ENCODE results near the gene NACA. TPM values are rescaled to one million over a fixed set of nuclear protein-coding genes. Genes with fewer than 3 reads are reported as not detected.

NACA gene
- total RNA-seq, 2 experiments from 2014 or later: 1,279 to 1,321 TPM

GRCh38 chr12:56679883-56680575 lies 45.1 kb downstream of the NACA start:
- DNase-seq: no peak
- H3K4me1 Mint-ChIP-seq (ENCODE audit: low read depth): peaks cover 83% of the 10 kb centered on the region
- CTCF ChIA-PET: interaction anchor here (0.6 to 0.9 kb wide), 4 partner anchors 10 to 50 kb away, joined by 3 to 4 read pairs (median 3); partner anchors contain the start of gene BAZ2A
- intact Hi-C loops (cut with micrococcal nuclease): loop anchor here (10.0 kb wide), 1 partner anchor 1165 kb away; the partner anchor contains the start of gene CTDSP2
- peaks cover 47% of the 10 kb centered on the region for H3K36me3 Mint-ChIP-seq (ENCODE audit: low read depth)
- H3K9me3 Mint-ChIP-seq: peaks cover 1% of the 10 kb centered on the region
- H3K27ac Mint-ChIP-seq: peak overlapping the region; percentile 58
- H3K27me3 Mint-ChIP-seq (ENCODE audit: low read depth): no peaks in the 10 kb centered on the region
- H3K4me3 Mint-ChIP-seq: no peak overlapping the region

GRCh38 chr12:56678852-56679251 lies 46.2 kb downstream of the NACA start:
- no peak overlapping the region for H3K4me3 Mint-ChIP-seq
- intact Hi-C loops (cut with micrococcal nuclease): no loop called here
- H3K4me1 Mint-ChIP-seq (ENCODE audit: low read depth): peaks cover 77% of the 10 kb centered on the region
- H3K36me3 Mint-ChIP-seq (ENCODE audit: low read depth): peaks cover 40% of the 10 kb centered on the region
- peaks cover under 1% of the 10 kb centered on the region for H3K9me3 Mint-ChIP-seq
- CTCF ChIA-PET: interaction anchor here (1.0 kb wide), 1 partner anchor 78 kb away, joined by 4 read pairs; no protein-coding TSS in a partner anchor
- H3K27me3 Mint-ChIP-seq (ENCODE audit: low read depth): no peaks in the 10 kb centered on the region
- peak overlapping the region; percentile 38 for H3K27ac Mint-ChIP-seq
- no peak for DNase-seq

GRCh38 chr12:56677680-56678079 lies 47.4 kb downstream of the NACA start:
- Mint-ChIP-seq H3K4me1 (ENCODE audit: low read depth) (peaks cover 78% of the 10 kb centered on the region), H3K27me3 (ENCODE audit: low read depth) (no peaks in the 10 kb centered on the region), H3K4me3 (no peak overlapping the region), H3K9me3 (no peaks in the 10 kb centered on the region), H3K36me3 (ENCODE audit: low read depth) (peaks cover 41% of the 10 kb centered on the region), H3K27ac (peak overlapping the region; percentile 75)
- intact Hi-C loops (cut with micrococcal nuclease): loop anchor here (2.0 kb wide), 1 partner anchor 21 kb away; no protein-coding TSS in a partner anchor
- DNase-seq: peak; percentile 51
- CTCF ChIA-PET: interaction anchor here (0.6 to 1.7 kb wide), 5 partner anchors 27 to 53 kb away, joined by 3 to 5 read pairs (median 3); partner anchors contain the start of gene ATP5F1B

GRCh38 chr12:56676851-56677580 lies 48.1 kb downstream of the NACA start:
- Mint-ChIP-seq H3K27me3 (ENCODE audit: low read depth) (no peaks in the 10 kb centered on the region), H3K9me3 (no peaks in the 10 kb centered on the region), H3K36me3 (ENCODE audit: low read depth) (peaks cover 43% of the 10 kb centered on the region), H3K4me1 (ENCODE audit: low read depth) (peaks cover 76% of the 10 kb centered on the region), H3K27ac (peak overlapping the region; percentile 71), H3K4me3 (no peak overlapping the region)
- intact Hi-C loops (cut with micrococcal nuclease): loop anchor here (1.0 to 2.0 kb wide), 2 partner anchors 7 to 20 kb away; no protein-coding TSS in a partner anchor
- DNase-seq: no peak
- CTCF ChIA-PET: interaction anchor here (0.6 to 1.7 kb wide), 6 partner anchors 29 to 75 kb away, joined by 3 to 5 read pairs (median 4); partner anchors contain the start of gene ATP5F1B

GRCh38 chr12:56671608-56672007 lies 53.5 kb downstream of the NACA start:
- no peaks in the 10 kb centered on the region for H3K27me3 Mint-ChIP-seq (ENCODE audit: low read depth)
- H3K9me3 Mint-ChIP-seq: no peaks in the 10 kb centered on the region
- no peak for DNase-seq
- H3K4me3 Mint-ChIP-seq: no peak overlapping the region
- H3K36me3 Mint-ChIP-seq (ENCODE audit: low read depth): peaks cover 43% of the 10 kb centered on the region
- H3K27ac Mint-ChIP-seq: peak overlapping the region; percentile 54
- CTCF ChIA-PET: interaction anchor here (0.6 to 0.7 kb wide), 2 partner anchors 78 to 85 kb away, joined by 3 to 7 read pairs; no protein-coding TSS in a partner anchor
- intact Hi-C loops (cut with micrococcal nuclease): no loop called here
- H3K4me1 Mint-ChIP-seq (ENCODE audit: low read depth): peaks cover 64% of the 10 kb centered on the region

- Mint-ChIP-seq H3K27me3 (ENCODE audit: low read depth) (no peaks in the 10 kb centered on the region), H3K4me3 (no peak overlapping the region), H3K4me1 (ENCODE audit: low read depth) (peaks cover 60% of the 10 kb centered on the region), H3K27ac (no peak overlapping the region), H3K9me3 (no peaks in the 10 kb centered on the region), H3K36me3 (ENCODE audit: low read depth) (peaks cover 48% of the 10 kb centered on the region)
- CTCF ChIA-PET: interaction anchor here (0.6 to 0.7 kb wide), 2 partner anchors 16 to 84 kb away, joined by 3 to 7 read pairs; no protein-coding TSS in a partner anchor
- intact Hi-C loops (cut with micrococcal nuclease): no loop called here
- DNase-seq: no peak
Observed at GRCh38 chr12:56670836-56671235, 54.3 kb downstream of the NACA start.

- Mint-ChIP-seq H3K9me3 (no peaks in the 10 kb centered on the region), H3K27me3 (ENCODE audit: low read depth) (no peaks in the 10 kb centered on the region), H3K4me3 (no peak overlapping the region), H3K36me3 (ENCODE audit: low read depth) (peaks cover 58% of the 10 kb centered on the region), H3K27ac (peak overlapping the region; percentile 71), H3K4me1 (ENCODE audit: low read depth) (peaks cover 49% of the 10 kb centered on the region)
- intact Hi-C loops (cut with micrococcal nuclease): loop anchor here (1.0 kb wide), 2 partner anchors 11 to 16 kb away; no protein-coding TSS in a partner anchor
- no peak for DNase-seq
- CTCF ChIA-PET: interaction anchor here (1.0 kb wide), 1 partner anchor 32 kb away, joined by 4 read pairs; no protein-coding TSS in a partner anchor
Observed at GRCh38 chr12:56668197-56668457, 57.0 kb downstream of the NACA start.

Other genes starting within 250 kb of the NACA start
- 1 to 10 TPM; 4.6 to 5.5 TPM for gene GLS2, start 237.1 kb downstream of the NACA start, total RNA-seq
- gene RBMS2, start 203.5 kb downstream of the NACA start, total RNA-seq: 1 to 10 TPM; 2.5 to 5.1 TPM
- gene BAZ2A, start 95.0 kb downstream of the NACA start, total RNA-seq: 10 to 100 TPM; 78.3 to 80.0 TPM
- 100 to 1,000 TPM; 854 to 863 TPM for gene ATP5F1B, start 79.3 kb downstream of the NACA start, total RNA-seq
- gene PTGES3, start 37.0 kb downstream of the NACA start, total RNA-seq: 100 to 1,000 TPM; 289 to 293 TPM
- 10 to 100 TPM; 74.9 to 75.0 TPM for gene PRIM1, start 27.0 kb upstream of the NACA start, total RNA-seq
- 1 to 10 TPM; 3.5 to 3.7 TPM for gene HSD17B6, start 38.0 kb upstream of the NACA start, total RNA-seq
- gene SDR9C7, start 209.1 kb upstream of the NACA start, total RNA-seq: not detected
- gene RDH16, start 232.3 kb upstream of the NACA start, total RNA-seq: under 1 TPM; 0.54 to 0.69 TPM

Data from activated naive CD4-positive, alpha-beta T cell treated with anti-CD3 and anti-CD28 coated beads for 36 hours (primary cell).